ENCODE measurements around the gene XG. TPM values are rescaled to one million over a fixed set of nuclear protein-coding genes. Genes with fewer than 3 reads are reported as not detected.

Gene XG
- total RNA-seq, 1 donor from 2014 or later, result 2.4 TPM

- H3K27me3 Mint-ChIP-seq, result no peaks in the 10 kb centered on the region
- H3K4me1 Mint-ChIP-seq (ENCODE audit: low read depth), result peaks cover 22% of the 10 kb centered on the region
- no peak overlapping the region for H3K4me3 Mint-ChIP-seq (ENCODE audit: low read depth)
- TF ChIP-seq CTCF (IDR thresholded peaks at IDR 0.05; ENCODE audit: unreplicated experiment), result no peak
- no peak overlapping the region for H3K27ac Mint-ChIP-seq
- no peak for DNase-seq (ENCODE audit: low spot score, unreplicated experiment)
- peaks cover 25% of the 10 kb centered on the region for H3K36me3 Mint-ChIP-seq (ENCODE audit: insufficient read depth)
- H3K9me3 Mint-ChIP-seq (ENCODE audit: low read depth), result no peaks in the 10 kb centered on the region
Measured at GRCh38 chrX:2712890-2713840, 38.7 kb upstream of the XG start.

GRCh38 chrX:2714551-2714950 lies 37.3 kb upstream of the XG start:
- H3K27ac Mint-ChIP-seq, result no peak overlapping the region
- no peaks in the 10 kb centered on the region for H3K9me3 Mint-ChIP-seq (ENCODE audit: low read depth)
- peaks cover 35% of the 10 kb centered on the region for H3K36me3 Mint-ChIP-seq (ENCODE audit: insufficient read depth)
- no peak for DNase-seq (ENCODE audit: low spot score, unreplicated experiment)
- no peak overlapping the region for H3K4me3 Mint-ChIP-seq (ENCODE audit: low read depth)
- peaks cover 12% of the 10 kb centered on the region for H3K4me1 Mint-ChIP-seq (ENCODE audit: low read depth)
- no peak for TF ChIP-seq CTCF (IDR thresholded peaks at IDR 0.05; ENCODE audit: unreplicated experiment)
- no peaks in the 10 kb centered on the region for H3K27me3 Mint-ChIP-seq

- Mint-ChIP-seq H3K4me3 (ENCODE audit: low read depth) (no peak overlapping the region), H3K4me1 (ENCODE audit: low read depth) (peaks cover 7% of the 10 kb centered on the region), H3K27me3 (no peaks in the 10 kb centered on the region), H3K27ac (no peak overlapping the region), H3K36me3 (ENCODE audit: insufficient read depth) (peaks cover 41% of the 10 kb centered on the region), H3K9me3 (ENCODE audit: low read depth) (no peaks in the 10 kb centered on the region)
- DNase-seq (ENCODE audit: low spot score, unreplicated experiment), result no peak
- TF ChIP-seq CTCF (IDR thresholded peaks at IDR 0.05; ENCODE audit: unreplicated experiment), result no peak
Measured at GRCh38 chrX:2715066-2715600, 36.7 kb upstream of the XG start.

- H3K4me1 Mint-ChIP-seq (ENCODE audit: low read depth), result peaks cover 2% of the 10 kb centered on the region
- H3K27ac Mint-ChIP-seq, result peak overlapping the region; percentile 80
- H3K36me3 Mint-ChIP-seq (ENCODE audit: insufficient read depth), result peaks cover 44% of the 10 kb centered on the region
- H3K4me3 Mint-ChIP-seq (ENCODE audit: low read depth), result no peak overlapping the region
- TF ChIP-seq CTCF (IDR thresholded peaks at IDR 0.05; ENCODE audit: unreplicated experiment), result no peak
- no peaks in the 10 kb centered on the region for H3K27me3 Mint-ChIP-seq
- no peak for DNase-seq (ENCODE audit: low spot score, unreplicated experiment)
- no peaks in the 10 kb centered on the region for H3K9me3 Mint-ChIP-seq (ENCODE audit: low read depth)
Measured at GRCh38 chrX:2717312-2717711, 34.5 kb upstream of the XG start.

GRCh38 chrX:2718821-2719220 lies 33.0 kb upstream of the XG start:
- H3K27ac Mint-ChIP-seq, result no peak overlapping the region
- H3K9me3 Mint-ChIP-seq (ENCODE audit: low read depth), result no peaks in the 10 kb centered on the region
- peaks cover 54% of the 10 kb centered on the region for H3K36me3 Mint-ChIP-seq (ENCODE audit: insufficient read depth)
- H3K4me1 Mint-ChIP-seq (ENCODE audit: low read depth), result peaks cover 2% of the 10 kb centered on the region
- DNase-seq (ENCODE audit: low spot score, unreplicated experiment), result no peak
- TF ChIP-seq CTCF (IDR thresholded peaks at IDR 0.05; ENCODE audit: unreplicated experiment), result no peak
- H3K4me3 Mint-ChIP-seq (ENCODE audit: low read depth), result no peak overlapping the region
- no peaks in the 10 kb centered on the region for H3K27me3 Mint-ChIP-seq
